Vagina (tissue), 2 donors: ENCODE data around the gene RABGGTA. TPM values are rescaled to one million over a fixed set of nuclear protein-coding genes. Genes with fewer than 3 reads are reported as not detected.

Source experiments
- DNase-seq, 2 donors: peaks; one replicate each; pipeline ENCODE4 v3.0.0-alpha.2; 2017; ENCODE audit errors: extremely low spot score in 2 of 2
- H3K27ac ChIP-seq: fragments of 200-600 bp; sonication (generic); one replicate; pipeline ENCODE4 v1.5.1; 2019
- H3K27me3 ChIP-seq: fragments of 200-600 bp; sonication (generic); one replicate; pipeline ENCODE4 v1.5.1; 2019
- H3K36me3 ChIP-seq, 2 donors: fragments of 200-600 bp; sonication (generic); one replicate each; pipeline ENCODE4 v1.5.1; 2017 to 2019
- H3K4me1 ChIP-seq: fragments of 200-600 bp; sonication (generic); one replicate; pipeline ENCODE4 v1.5.1; 2019
- H3K4me3 ChIP-seq, 2 donors: fragments of 200-600 bp; sonication (generic); 1 replicate in 1 of 2; 2 replicates in 1 of 2; pipeline ENCODE4 v1.5.1; 2016 to 2019
- H3K9me3 ChIP-seq: fragments of 200-600 bp; sonication (generic); one replicate; pipeline ENCODE4 v1.5.1; 2019
- POLR2A ChIP-seq, 2 donors: fragments of 450-650 bp; IDR thresholded peaks; one replicate each; pipeline ENCODE4 v1.6.1; 2017; ENCODE audit warnings: antibody characterized with exemption in 2 of 2, mild to moderate bottlenecking in 2 of 2, moderate library complexity in 2 of 2
- POLR2AphosphoS5 ChIP-seq, 2 donors: sonication (generic); formaldehyde crosslinking; IDR thresholded peaks; one replicate each; pipeline ENCODE4 v1.9.0; 2017; ENCODE audit warnings: antibody characterized with exemption in 2 of 2, mild to moderate bottlenecking in 2 of 2, low read depth in 1 of 2; ENCODE audit not compliant: insufficient read depth in 1 of 2
- intact Hi-C: fragments of 100-400 bp; cut with DNase I; formaldehyde crosslinking; loops from one replicate; pipeline ENCODE4 v1.15.1; 2023
- total RNA-seq: library from RNA; depleted of rRNA; stranded (reverse); fragments of >200 nt; gene quantifications from one replicate; pipeline ENCODE4 v1.2.3, GENCODE V29; 2016
- TF ChIP-seq, protein P1 (sequence below), 3 experiments: fragments of 450-650 bp in 2 of 3; fragments of 200-600 bp in 1 of 3; sonication (generic) in 1 of 3; IDR thresholded peaks; one replicate each; pipeline ENCODE4 v1.5.1; 2017 to 2019; ENCODE audit warnings: antibody characterized with exemption in 3 of 3, mild to moderate bottlenecking in 2 of 3, moderate library complexity in 2 of 3

RABGGTA gene
- total RNA-seq, 1 donor from 2014 or later: 43.5 TPM

- no peak overlapping the region for H3K27ac ChIP-seq
- TF ChIP-seq POLR2AphosphoS5 (IDR thresholded peaks at IDR 0.05; ENCODE audit: insufficient read depth in 1 of 2, low read depth in 1 of 2): no peak
- TF ChIP-seq POLR2A (IDR thresholded peaks at IDR 0.05): no peak
- TF ChIP-seq, protein P1, sequence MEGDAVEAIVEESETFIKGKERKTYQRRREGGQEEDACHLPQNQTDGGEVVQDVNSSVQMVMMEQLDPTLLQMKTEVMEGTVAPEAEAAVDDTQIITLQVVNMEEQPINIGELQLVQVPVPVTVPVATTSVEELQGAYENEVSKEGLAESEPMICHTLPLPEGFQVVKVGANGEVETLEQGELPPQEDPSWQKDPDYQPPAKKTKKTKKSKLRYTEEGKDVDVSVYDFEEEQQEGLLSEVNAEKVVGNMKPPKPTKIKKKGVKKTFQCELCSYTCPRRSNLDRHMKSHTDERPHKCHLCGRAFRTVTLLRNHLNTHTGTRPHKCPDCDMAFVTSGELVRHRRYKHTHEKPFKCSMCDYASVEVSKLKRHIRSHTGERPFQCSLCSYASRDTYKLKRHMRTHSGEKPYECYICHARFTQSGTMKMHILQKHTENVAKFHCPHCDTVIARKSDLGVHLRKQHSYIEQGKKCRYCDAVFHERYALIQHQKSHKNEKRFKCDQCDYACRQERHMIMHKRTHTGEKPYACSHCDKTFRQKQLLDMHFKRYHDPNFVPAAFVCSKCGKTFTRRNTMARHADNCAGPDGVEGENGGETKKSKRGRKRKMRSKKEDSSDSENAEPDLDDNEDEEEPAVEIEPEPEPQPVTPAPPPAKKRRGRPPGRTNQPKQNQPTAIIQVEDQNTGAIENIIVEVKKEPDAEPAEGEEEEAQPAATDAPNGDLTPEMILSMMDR (IDR thresholded peaks at IDR 0.05): no peak
- no peak for DNase-seq
- H3K9me3 ChIP-seq: no peaks in the 10 kb centered on the region
- H3K27me3 ChIP-seq: no peaks in the 10 kb centered on the region
- intact Hi-C loops: no loop called here
- no peaks in the 10 kb centered on the region for H3K36me3 ChIP-seq
- H3K4me3 ChIP-seq: no peak overlapping the region
- peaks cover 6% of the 10 kb centered on the region for H3K4me1 ChIP-seq
Observed at GRCh38 chr14:24277606-24278321, 6.4 kb upstream of the RABGGTA start.

GRCh38 chr14:24277071-24277470, 5.7 kb upstream of the RABGGTA start:
- DNase-seq: no peak
- TF ChIP-seq POLR2AphosphoS5 (IDR thresholded peaks at IDR 0.05; ENCODE audit: insufficient read depth in 1 of 2, low read depth in 1 of 2) (no peak), POLR2A (IDR thresholded peaks at IDR 0.05) (no peak)
- TF ChIP-seq, protein P1 (IDR thresholded peaks at IDR 0.05): no peak
- Histone ChIP-seq H3K9me3 (no peaks in the 10 kb centered on the region), H3K4me1 (peaks cover 13% of the 10 kb centered on the region), H3K27me3 (no peaks in the 10 kb centered on the region), H3K36me3 (no peaks in the 10 kb centered on the region), H3K27ac (no peak overlapping the region), H3K4me3 (no peak overlapping the region)
- intact Hi-C loops: no loop called here

GRCh38 chr14:24274101-24274543, 2.7 kb upstream of the RABGGTA start:
- H3K4me1 ChIP-seq: peaks cover 21% of the 10 kb centered on the region
- H3K4me3 ChIP-seq: no peak overlapping the region
- no peak for DNase-seq
- no peaks in the 10 kb centered on the region for H3K36me3 ChIP-seq
- peak overlapping the region; percentile 22 for H3K27ac ChIP-seq
- intact Hi-C loops: no loop called here
- TF ChIP-seq POLR2AphosphoS5 (IDR thresholded peaks at IDR 0.05; ENCODE audit: insufficient read depth in 1 of 2, low read depth in 1 of 2) (peak in 1 of 2 donors; percentile 31), POLR2A (IDR thresholded peaks at IDR 0.05) (no peak)
- TF ChIP-seq, protein P1 (IDR thresholded peaks at IDR 0.05): no peak
- no peaks in the 10 kb centered on the region for H3K9me3 ChIP-seq
- H3K27me3 ChIP-seq: no peaks in the 10 kb centered on the region

DNA sequence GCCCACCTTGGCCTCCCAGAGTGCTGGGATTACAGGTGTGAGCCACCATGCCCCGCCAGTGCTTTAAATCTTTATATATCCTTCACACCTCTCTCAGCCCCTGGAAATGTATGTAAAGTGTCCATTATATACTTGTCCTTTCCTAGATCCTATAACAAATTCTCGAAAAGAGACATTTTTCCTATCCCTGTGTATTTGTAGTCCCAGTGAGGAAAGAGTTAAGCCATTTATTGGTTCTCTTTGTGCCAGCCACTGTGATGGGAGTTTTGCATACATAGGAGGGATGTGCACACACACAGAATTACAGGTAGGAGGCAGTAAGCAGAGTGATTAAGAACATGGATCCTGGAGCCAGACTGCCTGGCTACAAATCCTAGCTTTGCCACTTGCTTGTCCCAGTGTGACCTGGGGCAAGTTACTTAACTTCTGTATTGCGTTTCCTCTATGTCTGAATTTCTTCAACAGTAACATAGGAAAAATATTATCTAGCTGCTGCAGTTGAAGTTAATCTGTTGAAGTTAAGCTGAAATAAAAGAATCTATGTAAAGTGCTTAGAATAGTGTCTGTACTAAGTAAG, 2.1 kb upstream of the RABGGTA start:
- TF ChIP-seq POLR2AphosphoS5 (IDR thresholded peaks at IDR 0.05; ENCODE audit: insufficient read depth in 1 of 2, low read depth in 1 of 2): no peak
- no peak for TF ChIP-seq POLR2A (IDR thresholded peaks at IDR 0.05)
- TF ChIP-seq, protein P1 (IDR thresholded peaks at IDR 0.05): no peak
- Histone ChIP-seq H3K4me1 (peaks cover 18% of the 10 kb centered on the region), H3K27me3 (no peaks in the 10 kb centered on the region), H3K36me3 (peaks cover 0 to 6% of the 10 kb centered on the region in 2 donors), H3K4me3 (no peak overlapping the region), H3K27ac (peak overlapping the region; percentile 22), H3K9me3 (no peaks in the 10 kb centered on the region)
- no peak for DNase-seq
- intact Hi-C loops: no loop called here

GRCh38 chr14:24272467-24272866, 1.1 kb upstream of the RABGGTA start:
- intact Hi-C loops: no loop called here
- H3K27me3 ChIP-seq: no peaks in the 10 kb centered on the region
- H3K4me3 ChIP-seq: no peak overlapping the region
- DNase-seq: no peak
- peaks cover 18% of the 10 kb centered on the region for H3K4me1 ChIP-seq
- H3K36me3 ChIP-seq: peaks cover 0 to 7% of the 10 kb centered on the region in 2 donors
- peak overlapping the region; percentile 97 for H3K27ac ChIP-seq
- TF ChIP-seq POLR2AphosphoS5 (IDR thresholded peaks at IDR 0.05; ENCODE audit: insufficient read depth in 1 of 2, low read depth in 1 of 2): no peak
- TF ChIP-seq, protein P1 (IDR thresholded peaks at IDR 0.05): no peak
- no peak for TF ChIP-seq POLR2A (IDR thresholded peaks at IDR 0.05)
- no peaks in the 10 kb centered on the region for H3K9me3 ChIP-seq
